GM10248 (cell line): ENCODE data around the gene CCN5.

ENCODE experiments used
- CTCF ChIA-PET: fragments of 300-600 bp; sonication (Branson Sonifier 250); formaldehyde crosslinking; extraction: SDS; loops from one replicate; lab custom pipeline; 2021; ENCODE audit warnings: antibody characterized with exemption; lab: Yijun Ruan, JAX
- POLR2A ChIA-PET: fragments of 350-650 bp; sonication (Branson Sonifier 250); formaldehyde crosslinking; extraction: SDS; loops from one replicate; lab custom pipeline; 2020; ENCODE audit warnings: antibody characterized with exemption; lab: Yijun Ruan, JAX
- DNase-seq: peaks from one replicate; pipeline ENCODE4 v3.0.0; 2012; ENCODE audit errors: extremely low spot score
- CTCF ChIP-seq: IDR thresholded peaks from 2 replicates; pipeline ENCODE4 v1.5.1; 2012; ENCODE audit warnings: mild to moderate bottlenecking, low read depth; ENCODE audit errors: extremely low read depth, missing control alignments, control extremely low read depth

CCN5 gene

DNA sequence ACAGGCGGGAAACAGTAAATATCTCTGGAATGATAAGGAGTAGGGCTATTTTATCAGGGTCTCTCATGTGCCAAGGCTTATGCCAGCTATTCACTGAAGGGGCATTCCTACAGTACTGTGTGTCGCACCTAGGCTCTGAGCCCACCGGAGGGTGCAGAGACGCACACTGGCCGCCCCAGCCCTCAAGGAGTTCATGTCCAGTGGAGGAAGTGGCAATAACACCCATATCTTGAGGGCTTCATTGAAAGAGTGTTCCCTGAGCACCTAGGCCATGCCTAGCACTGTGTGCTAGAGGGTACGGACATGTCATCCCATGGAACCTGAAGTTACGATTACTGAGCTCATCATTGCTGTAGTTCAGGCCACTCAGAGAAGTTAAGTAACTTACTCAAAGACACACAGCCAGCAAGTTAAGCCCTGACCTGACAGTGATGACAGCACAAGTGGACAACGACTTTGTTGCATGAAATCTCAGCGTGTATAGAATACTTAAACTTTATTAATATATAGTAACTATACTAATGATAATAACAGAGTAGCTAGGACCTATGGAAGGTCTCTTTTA lies 8.7 kb downstream of the CCN5 start:
- DNase-seq, result no peak
- TF ChIP-seq CTCF, result no peak
- ChIA-PET CTCF (interaction anchor here (1.0 to 13.0 kb wide), 6 partner anchors 10 to 507 kb away, joined by 3 to 178 read pairs (median 4); no protein-coding TSS in a partner anchor), POLR2A (no interaction called here)

DNA sequence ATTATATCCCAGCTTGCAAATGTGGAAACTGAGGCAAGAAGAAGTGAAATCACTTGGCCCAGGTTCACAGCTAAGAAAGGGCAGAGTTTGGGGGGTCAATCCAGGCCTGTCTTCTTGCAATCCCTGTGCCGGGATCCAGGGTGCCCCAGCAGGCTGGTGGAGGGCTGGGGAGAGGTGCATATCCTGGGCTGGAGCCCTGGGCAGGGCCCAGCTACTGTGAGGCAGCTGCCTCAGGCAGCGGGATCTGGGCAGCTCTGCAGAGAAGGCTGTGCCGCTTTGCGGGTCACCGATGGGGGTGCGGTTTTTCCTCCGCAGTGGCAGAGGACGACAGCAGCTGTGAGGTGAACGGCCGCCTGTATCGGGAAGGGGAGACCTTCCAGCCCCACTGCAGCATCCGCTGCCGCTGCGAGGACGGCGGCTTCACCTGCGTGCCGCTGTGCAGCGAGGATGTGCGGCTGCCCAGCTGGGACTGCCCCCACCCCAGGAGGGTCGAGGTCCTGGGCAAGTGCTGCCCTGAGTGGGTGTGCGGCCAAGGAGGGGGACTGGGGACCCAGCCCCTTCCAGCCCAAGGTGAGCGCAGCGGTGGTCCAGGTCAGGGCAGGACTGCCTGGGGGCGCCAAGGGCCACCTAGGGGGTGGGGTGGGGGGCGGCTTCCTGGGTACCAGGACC lies 9.4 kb downstream of the CCN5 start:
- DNase-seq, result no peak
- CTCF ChIA-PET, result interaction anchor here (1.0 to 13.0 kb wide), 3 partner anchors 9 to 41 kb away, joined by 5 to 178 read pairs (median 13); no protein-coding TSS in a partner anchor
- POLR2A ChIA-PET, result no interaction called here
- TF ChIP-seq CTCF, result no peak

DNA sequence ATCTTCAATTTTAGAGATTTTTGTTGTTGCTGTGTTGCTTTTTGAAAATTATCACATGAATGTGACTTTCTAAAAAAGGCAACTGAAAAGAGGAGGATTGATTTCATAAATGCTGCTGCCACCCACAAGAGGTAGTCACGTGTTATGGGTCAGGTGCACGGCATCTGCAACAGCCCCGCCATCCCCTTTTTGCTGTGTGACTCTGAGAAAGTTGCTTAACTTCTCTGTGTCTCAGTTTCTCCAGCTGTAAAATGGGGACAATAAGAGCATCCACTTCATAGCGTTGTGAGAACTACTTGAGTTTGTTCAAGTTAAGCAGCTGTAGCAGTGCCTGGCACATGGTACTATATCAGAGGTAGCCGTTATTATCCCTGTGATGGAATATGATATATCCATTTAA lies 10.7 kb downstream of the CCN5 start:
- no peak for DNase-seq
- POLR2A ChIA-PET, result no interaction called here
- no peak for TF ChIP-seq CTCF
- CTCF ChIA-PET, result interaction anchor here (13.0 kb wide), 1 partner anchor 42 kb away, joined by 178 read pairs; no protein-coding TSS in a partner anchor

- POLR2A ChIA-PET, result no interaction called here
- CTCF ChIA-PET, result interaction anchor here (0.9 to 13.0 kb wide), 2 partner anchors 20 to 43 kb away, joined by 3 to 178 read pairs; no protein-coding TSS in a partner anchor
- no peak for DNase-seq
- TF ChIP-seq CTCF, result no peak
Measured at GRCh38 chr20:44727039-44727438, 11.9 kb downstream of the CCN5 start.

DNA sequence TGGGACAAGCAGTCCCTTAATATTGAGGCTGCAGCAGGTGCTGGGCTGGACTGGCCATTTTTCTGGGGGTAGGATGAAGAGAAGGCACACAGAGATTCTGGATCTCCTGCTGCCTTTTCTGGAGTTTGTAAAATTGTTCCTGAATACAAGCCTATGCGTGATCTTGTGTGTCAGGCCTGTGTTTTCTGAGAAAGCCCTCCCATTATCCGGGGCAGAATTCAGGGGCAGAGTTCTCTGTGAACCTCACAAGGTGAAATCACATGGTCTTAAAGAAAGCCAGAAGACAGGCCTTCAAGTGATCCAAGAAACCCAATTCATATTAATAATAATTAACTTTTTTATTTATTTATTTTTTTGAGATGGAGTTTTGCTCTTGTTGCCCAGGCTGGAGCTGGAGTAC lies 12.5 kb downstream of the CCN5 start:
- no peak for DNase-seq
- POLR2A ChIA-PET, result no interaction called here
- no peak for TF ChIP-seq CTCF
- CTCF ChIA-PET, result interaction anchor here (0.9 to 13.0 kb wide), 2 partner anchors 21 to 44 kb away, joined by 3 to 178 read pairs; no protein-coding TSS in a partner anchor

DNA sequence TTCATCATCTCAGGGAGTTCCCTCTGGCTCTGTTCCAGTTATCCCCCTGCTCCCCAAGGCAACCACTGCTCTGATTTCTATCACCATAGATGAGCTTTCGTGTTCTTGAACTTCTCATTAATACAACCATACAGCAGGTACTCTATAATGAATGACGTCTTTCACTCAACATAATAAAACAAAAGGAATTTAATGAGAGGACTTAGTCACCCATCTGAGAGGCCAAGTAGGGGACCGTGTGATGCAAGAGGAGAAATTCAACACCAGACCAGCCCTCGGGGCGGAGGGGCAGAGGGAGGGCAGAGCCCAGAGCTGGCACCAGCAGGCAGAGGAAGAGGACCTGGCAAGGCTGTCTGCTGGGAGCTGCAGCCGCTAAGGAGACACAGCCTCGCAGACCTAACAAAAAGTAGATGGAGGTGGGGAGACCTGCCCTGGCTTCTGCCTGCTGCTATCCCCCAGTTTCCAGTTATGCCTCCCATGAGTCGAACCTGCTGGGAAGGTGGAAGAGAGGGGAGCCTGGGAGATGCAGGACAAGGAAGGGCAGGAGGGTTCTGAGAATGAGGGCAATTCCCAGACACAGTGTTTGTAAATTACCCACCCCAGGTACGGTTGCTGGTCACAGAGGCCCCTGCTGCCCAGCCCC lies 13.8 kb downstream of the CCN5 start:
- CTCF ChIA-PET, result interaction anchor here (1.9 to 13.0 kb wide), 2 partner anchors 16 to 45 kb away, joined by 5 to 178 read pairs; no protein-coding TSS in a partner anchor
- DNase-seq, result no peak
- POLR2A ChIA-PET, result no interaction called here
- TF ChIP-seq CTCF, result no peak
